H1 (cell line): ENCODE results near the gene IL18RAP. TPM values are rescaled to one million over a fixed set of nuclear protein-coding genes. Genes with fewer than 3 reads are reported as not detected.

Experiments used
- CTCF ChIA-PET: fragments of 300-600 bp; sonication (Branson Sonifier 250); formaldehyde crosslinking; loops from one replicate; lab custom pipeline; 2021; ENCODE audit not compliant: partially characterized antibody; lab: Charles Lee
- POLR2A ChIA-PET: fragments of 300-600 bp; sonication (Branson Sonifier 250); formaldehyde crosslinking; loops from one replicate; lab custom pipeline; 2021; ENCODE audit warnings: inconsistent platforms; ENCODE audit not compliant: partially characterized antibody; lab: Charles Lee
- DNase-seq, 2 experiments: peaks; one replicate each; pipeline versions ENCODE4 v3.0.0 to v3.0.0-alpha.2; 2010 to 2022; ENCODE audit warnings: low spot score in 2 of 2, low read depth in 1 of 2, mixed read lengths in 1 of 2
- FAIRE-seq: peaks from 2 replicates; lab custom pipeline; 2011; peaks lifted over from hg19 to GRCh38; lab: Jason Lieb, UNC
- H2AFZ ChIP-seq: 2 replicates; pipeline ENCODE4 v1.8.1; 2012; ENCODE audit warnings: low read length, inconsistent platforms
- H2AK5ac ChIP-seq: 2 replicates; pipeline ENCODE4 v1.6.1; 2013; ENCODE audit warnings: low read depth, low read length
- H2BK120ac ChIP-seq: replicated peaks from 2 replicates; pipeline ENCODE3; 2013; ENCODE audit warnings: low read depth, low read length, inconsistent platforms
- H2BK12ac ChIP-seq: 2 replicates; pipeline ENCODE4 v1.6.1; 2013; ENCODE audit warnings: low read depth, low read length
- H2BK15ac ChIP-seq: 2 replicates; pipeline ENCODE4 v1.6.1; 2013; ENCODE audit warnings: low read length
- H2BK20ac ChIP-seq: 2 replicates; pipeline ENCODE4 v1.6.1; 2013; ENCODE audit warnings: low read length
- H2BK5ac ChIP-seq: 2 replicates; pipeline ENCODE4 v1.6.1; 2013; ENCODE audit warnings: low read depth, low read length
- H3K14ac ChIP-seq: 2 replicates; pipeline ENCODE4 v1.6.1; 2013; ENCODE audit warnings: inconsistent platforms; ENCODE audit not compliant: insufficient read length
- H3K18ac ChIP-seq: 2 replicates; pipeline ENCODE4 v1.6.1; 2013; ENCODE audit warnings: low read length; ENCODE audit errors: extremely low read depth
- H3K23ac ChIP-seq: 2 replicates; pipeline ENCODE4 v1.6.1; 2013; ENCODE audit warnings: inconsistent platforms; ENCODE audit not compliant: insufficient read length
- H3K23me2 ChIP-seq: 2 replicates; pipeline ENCODE4 v1.6.1; 2013; ENCODE audit warnings: low read depth, low read length
- H3K27ac ChIP-seq: 2 replicates; pipeline ENCODE4 v1.6.1; 2011; ENCODE audit warnings: low read depth, low read length, inconsistent platforms
- H3K27me3 ChIP-seq, 4 experiments: replicated peaks in 1 of 4; 1 replicate in 1 of 4; 2 replicates in 3 of 4; pipeline versions ENCODE4 v1.6.1 to v1.8.1; 2011 to 2013; ENCODE audit warnings: low read length in 3 of 4, mild to moderate bottlenecking in 3 of 4, inconsistent platforms in 2 of 4, mixed read lengths in 2 of 4, moderate library complexity in 1 of 4; ENCODE audit not compliant: control insufficient read depth in 3 of 4, insufficient read depth in 3 of 4; ENCODE audit errors: extremely low read depth in 1 of 4
- H3K36me3 ChIP-seq, 4 experiments: 2 replicates each; pipeline versions ENCODE4 v1.6.1 to v1.8.1; 2011 to 2013; ENCODE audit warnings: mild to moderate bottlenecking in 4 of 4, low read length in 3 of 4, moderate library complexity in 2 of 4, control low read depth in 1 of 4, inconsistent platforms in 1 of 4; ENCODE audit not compliant: insufficient read depth in 4 of 4, control insufficient read depth in 2 of 4
- H3K4ac ChIP-seq: replicated peaks from 2 replicates; pipeline ENCODE3; 2013; ENCODE audit warnings: low read length, low read depth, mixed read lengths, inconsistent platforms; ENCODE audit not compliant: insufficient read length
- H3K4me1 ChIP-seq, 4 experiments: replicated peaks in 1 of 4; 1 replicate in 1 of 4; 2 replicates in 3 of 4; pipeline versions ENCODE4 v1.6.1 to v1.8.1; 2011 to 2013; ENCODE audit warnings: low read length in 3 of 4, inconsistent platforms in 2 of 4, mixed read lengths in 1 of 4; ENCODE audit not compliant: insufficient read depth in 4 of 4, control insufficient read depth in 3 of 4
- H3K4me2 ChIP-seq, 2 experiments: 2 replicates each; pipeline versions ENCODE4 v1.6.1 to v1.8.1; 2011 to 2013; ENCODE audit warnings: low read depth in 2 of 2, low read length in 2 of 2, control low read depth in 1 of 2, inconsistent platforms in 1 of 2, mild to moderate bottlenecking in 1 of 2; ENCODE audit not compliant: insufficient read depth in 1 of 2
- H3K4me3 ChIP-seq, 4 experiments: fragments of 200-600, 300-600 bp in 1 of 4; sonication (generic), shearing (Covaris generic), sonication (Bioruptor Twin) in 1 of 4; 2 replicates each; pipeline versions ENCODE4 v1.5.1 to v1.8.1; 2011 to 2016; ENCODE audit warnings: low read length in 4 of 4, low read depth in 3 of 4, control low read depth in 2 of 4, inconsistent platforms in 2 of 4, mild to moderate bottlenecking in 2 of 4, mixed read lengths in 1 of 4, moderate library complexity in 1 of 4; ENCODE audit not compliant: insufficient read depth in 2 of 4; ENCODE audit errors: extremely low read depth in 1 of 4
- H3K56ac ChIP-seq: replicated peaks from 2 replicates; pipeline ENCODE3; 2013; ENCODE audit warnings: low read depth, mild to moderate bottlenecking, mixed read lengths, low read length, inconsistent platforms; ENCODE audit not compliant: insufficient read length
- H3K79me1 ChIP-seq: 2 replicates; pipeline ENCODE4 v1.6.1; 2013; ENCODE audit warnings: low read depth, low read length, control low read depth
- H3K79me2 ChIP-seq, 2 experiments: 2 replicates each; pipeline versions ENCODE4 v1.6.1 to v1.8.1; 2012 to 2013; ENCODE audit warnings: low read length in 2 of 2, mild to moderate bottlenecking in 2 of 2, inconsistent platforms in 1 of 2; ENCODE audit not compliant: insufficient read depth in 2 of 2, control insufficient read depth in 1 of 2
- H3K9ac ChIP-seq, 4 experiments: replicated peaks in 1 of 4; 1 replicate in 1 of 4; 2 replicates in 3 of 4; pipeline versions ENCODE4 v1.6.1 to v1.8.1; 2011 to 2013; ENCODE audit warnings: low read depth in 3 of 4, low read length in 3 of 4, control low read depth in 2 of 4, mild to moderate bottlenecking in 2 of 4, moderate library complexity in 2 of 4, inconsistent platforms in 1 of 4; ENCODE audit errors: extremely low read depth in 1 of 4
- H3K9me3 ChIP-seq, 2 experiments: 2 replicates each; pipeline versions ENCODE4 v1.6.1 to v1.8.1; 2012 to 2013; ENCODE audit warnings: mild to moderate bottlenecking in 2 of 2, moderate library complexity in 2 of 2, control low read depth in 1 of 2, inconsistent platforms in 1 of 2, low read depth in 1 of 2, low read length in 1 of 2, mixed read lengths in 1 of 2; ENCODE audit not compliant: insufficient read depth in 2 of 2
- H4K20me1 ChIP-seq, 2 experiments: replicated peaks in 1 of 2; 2 replicates each; pipeline versions ENCODE3 to v1.8.1; 2011 to 2013; ENCODE audit warnings: inconsistent platforms in 2 of 2, low read length in 2 of 2, mild to moderate bottlenecking in 1 of 2; ENCODE audit not compliant: insufficient read depth in 2 of 2, control insufficient read depth in 1 of 2
- H4K5ac ChIP-seq: 2 replicates; pipeline ENCODE4 v1.6.1; 2013; ENCODE audit warnings: low read length, low read depth, mixed read lengths, inconsistent platforms; ENCODE audit not compliant: insufficient read length
- H4K8ac ChIP-seq: 2 replicates; pipeline ENCODE4 v1.8.0; 2013; ENCODE audit warnings: mild to moderate bottlenecking, moderate library complexity, low read length, inconsistent platforms; ENCODE audit not compliant: insufficient read depth; ENCODE audit errors: extremely low read depth
- H4K91ac ChIP-seq: replicated peaks from 2 replicates; pipeline ENCODE3; 2013; ENCODE audit warnings: low read length, mixed read lengths, inconsistent platforms; ENCODE audit not compliant: insufficient read length
- BACH1 ChIP-seq: IDR thresholded peaks from 2 replicates; pipeline ENCODE4 v1.6.1; 2012; ENCODE audit warnings: low read length, improper control_type of control experiment
- CEBPB ChIP-seq: IDR thresholded peaks from 2 replicates; pipeline ENCODE4 v1.6.1; 2012; ENCODE audit warnings: low read depth, low read length
- CHD2 ChIP-seq: IDR thresholded peaks from 2 replicates; pipeline ENCODE4 v1.6.1; 2012; ENCODE audit warnings: low read length, improper control_type of control experiment
- EP300 ChIP-seq, 2 experiments: IDR thresholded peaks; 1 replicate in 1 of 2; 2 replicates in 1 of 2; pipeline ENCODE4 v1.6.1; 2011 to 2012; ENCODE audit warnings: low read depth in 2 of 2, low read length in 2 of 2, mild to moderate bottlenecking in 2 of 2, borderline replicate concordance in 1 of 2, inconsistent platforms in 1 of 2, moderate library complexity in 1 of 2
- JUN ChIP-seq: IDR thresholded peaks from 2 replicates; pipeline ENCODE4 v1.6.1; 2011; ENCODE audit warnings: low read depth, mild to moderate bottlenecking, improper control_type of control experiment, low read length
- JUND ChIP-seq: IDR thresholded peaks from 2 replicates; pipeline ENCODE4 v1.6.1; 2011; ENCODE audit warnings: mild to moderate bottlenecking, improper control_type of control experiment, low read length
- KDM1A ChIP-seq: fragments of 200-600, 300-600 bp; sonication (generic); IDR thresholded peaks from 2 replicates; pipeline ENCODE4 v1.7.1; 2016; ENCODE audit warnings: mild to moderate bottlenecking, low read length, borderline replicate concordance
- KDM4A ChIP-seq: IDR thresholded peaks from one replicate; pipeline ENCODE4 v1.7.1; 2012; ENCODE audit warnings: low read depth, mild to moderate bottlenecking, moderate library complexity, low read length, inconsistent platforms; ENCODE audit not compliant: severe bottlenecking
- MAFK ChIP-seq: IDR thresholded peaks from 2 replicates; pipeline ENCODE4 v1.6.1; 2012; ENCODE audit warnings: low read depth, mild to moderate bottlenecking, improper control_type of control experiment, low read length
- NANOG ChIP-seq: IDR thresholded peaks from 2 replicates; pipeline ENCODE4 v1.6.1; 2011; ENCODE audit warnings: low read length, low read depth, mild to moderate bottlenecking, inconsistent platforms; ENCODE audit not compliant: insufficient read depth, poor library complexity, severe bottlenecking
- PHF8 ChIP-seq: fragments of 200-600 bp; sonication (generic); conservative IDR thresholded peaks from 2 replicates; pipeline ENCODE4 v1.7.1; 2012; ENCODE audit warnings: low read depth, mild to moderate bottlenecking, inconsistent platforms, low read length, moderate library complexity
- POLR2A ChIP-seq, 2 experiments: IDR thresholded peaks; 1 replicate in 1 of 2; 2 replicates in 1 of 2; pipeline ENCODE4 v1.6.1; 2011; ENCODE audit warnings: low read depth in 2 of 2, low read length in 2 of 2, mild to moderate bottlenecking in 2 of 2; ENCODE audit errors: control extremely low read depth in 1 of 2
- SIN3A ChIP-seq, 2 experiments: IDR thresholded peaks in 1 of 2; conservative IDR thresholded peaks in 1 of 2; 2 replicates each; pipeline ENCODE4 v1.6.1; 2011 to 2012; ENCODE audit warnings: low read length in 2 of 2, improper control_type of control experiment in 1 of 2, low read depth in 1 of 2, mild to moderate bottlenecking in 1 of 2
- SIX5 ChIP-seq: IDR thresholded peaks from 2 replicates; pipeline ENCODE4 v1.6.1; 2011; ENCODE audit warnings: mild to moderate bottlenecking, low read depth, low read length
- SUZ12 ChIP-seq: fragments of 200-600 bp; sonication (generic); IDR thresholded peaks from 2 replicates; pipeline ENCODE4 v1.6.1; 2012; ENCODE audit warnings: mild to moderate bottlenecking, inconsistent platforms, low read length, moderate library complexity, mixed read lengths
- TEAD4 ChIP-seq: IDR thresholded peaks from 2 replicates; pipeline ENCODE4 v1.6.1; 2012; ENCODE audit warnings: low read depth, low read length, inconsistent platforms, mixed read lengths
- whole genome bisulfite sequencing, 2 experiments: shearing (Covaris generic) in 1 of 2; methylation state at CpG; one replicate each; pipeline versions ENCODE4 v1.1.6 to v1.1.7; 2013 to 2015; ENCODE audit warnings: low lambda C conversion rate in 2 of 2, mixed read lengths in 2 of 2, inconsistent platforms in 1 of 2, low coverage in 1 of 2, missing lambda C conversion rate in 1 of 2; ENCODE audit not compliant: insufficient replicate concordance in 2 of 2, insufficient coverage in 1 of 2, insufficient read length in 1 of 2; ENCODE audit errors: extremely low coverage in 1 of 2, missing lambda C conversion rate in 1 of 2; 5-methylcytosine and 5-hydroxymethylcytosine counted together
- polyA plus RNA-seq, 7 experiments: library from polyadenylated mRNA; depleted of rRNA in 3 of 7; stranded (reverse) in 5 of 7; unstranded in 2 of 7; fragments of >200 nt in 5 of 7; fragments of 200-250 nt in 2 of 7; gene quantifications; 1 replicate in 5 of 7; 2 replicates in 1 of 7; 4 replicates in 1 of 7; pipeline versions ENCODE4 v1.2.1 to v1.2.3, GENCODE V29; 2011 to 2013; ENCODE audit warnings: missing spikeins in 2 of 7, mixed read lengths in 2 of 7
- total RNA-seq: library from RNA; stranded (reverse); fragmentation: NEBNext Ultra II Directional; extraction: Animal tissue kit (Norgen Biotek cat#: 25700); gene quantifications from 2 replicates; pipeline ENCODE4 v1.2.1, GENCODE V29; 2021

The IL18RAP gene
- total and polyA plus RNA-seq, 2 of the 8 experiments (the other 6 are each of a cell fraction or from before 2014, with no cell fraction given): not detected

DNA sequence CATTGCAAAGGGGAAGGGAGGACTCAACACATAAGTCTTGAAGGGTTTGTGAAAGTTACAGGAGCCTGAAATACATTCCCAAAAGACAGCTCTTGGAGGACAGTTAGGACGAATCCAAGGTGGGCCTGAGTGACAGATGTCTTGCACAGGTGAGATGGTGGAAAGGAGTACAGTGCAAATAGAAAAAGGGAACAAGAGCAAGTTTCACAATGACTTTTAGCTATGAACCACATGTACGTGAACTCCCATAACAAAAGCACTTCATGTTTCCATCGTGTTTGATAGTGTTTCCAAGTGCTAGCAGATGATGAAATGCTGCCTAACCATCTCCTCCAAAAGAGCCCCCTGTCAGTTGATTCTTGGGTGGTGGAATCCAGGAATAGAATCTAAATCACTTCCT is 1.8 kb downstream of the IL18RAP start:
- no peak overlapping the region for H2BK120ac ChIP-seq
- CTCF ChIA-PET: interaction anchor here (0.8 to 1.7 kb wide), 3 partner anchors 10 to 123 kb away, joined by 4 read pairs; partner anchors contain the start of gene SLC9A4
- H2BK20ac ChIP-seq: no peak overlapping the region
- H4K91ac ChIP-seq: no peak overlapping the region
- no peak overlapping the region for H3K4me2 ChIP-seq
- H3K4me1 ChIP-seq: no peaks in the 10 kb centered on the region
- no peak overlapping the region for H2AK5ac ChIP-seq
- H4K8ac ChIP-seq: no peak overlapping the region
- H2BK15ac ChIP-seq: no peak overlapping the region
- no peak overlapping the region for H3K4ac ChIP-seq
- no peaks in the 10 kb centered on the region for H3K79me1 ChIP-seq
- no peaks in the 10 kb centered on the region for H3K9me3 ChIP-seq
- no peak overlapping the region for H2BK12ac ChIP-seq
- no peak overlapping the region for H4K5ac ChIP-seq
- DNase-seq: no peak
- FAIRE-seq: no peak
- no peak overlapping the region for H3K23ac ChIP-seq
- no peak overlapping the region for H3K9ac ChIP-seq
- H3K23me2 ChIP-seq: no peaks in the 10 kb centered on the region
- H3K27me3 ChIP-seq: no peaks in the 10 kb centered on the region
- 74% methylated on average over 3 of the region's 3 CpGs; no CpG with 5 or more reads in 1 of the 2 experiments for WGBS, 2 experiments
- no peaks in the 10 kb centered on the region for H3K36me3 ChIP-seq
- H3K79me2 ChIP-seq: no peaks in the 10 kb centered on the region
- H2BK5ac ChIP-seq: no peak overlapping the region
- H4K20me1 ChIP-seq: no peaks in the 10 kb centered on the region
- no peak overlapping the region for H3K14ac ChIP-seq
- no peak overlapping the region for H3K56ac ChIP-seq
- POLR2A ChIA-PET: no interaction called here
- no peak overlapping the region for H3K4me3 ChIP-seq
- no peak overlapping the region for H2AFZ ChIP-seq
- H3K27ac ChIP-seq: no peak overlapping the region
- no peak overlapping the region for H3K18ac ChIP-seq
- no peak for TF ChIP-seq KDM1A
- no peak for TF ChIP-seq KDM4A
- no peak for TF ChIP-seq PHF8
- no peak for TF ChIP-seq TEAD4
- no peak for TF ChIP-seq SIX5
- no peak for TF ChIP-seq JUN
- TF ChIP-seq BACH1: no peak
- TF ChIP-seq NANOG: no peak
- no peak for TF ChIP-seq MAFK
- no peak for TF ChIP-seq SIN3A (conservative IDR thresholded peaks at IDR 0.05 in 1 of 2, IDR thresholded peaks at IDR 0.05 in 1 of 2; ENCODE audit: low read depth in 1 of 2, low read length in 2 of 2)
- no peak for TF ChIP-seq EP300 (IDR thresholded peaks at IDR 0.05; ENCODE audit: borderline replicate concordance in 1 of 2, low read depth in 2 of 2, low read length in 2 of 2)
- no peak for TF ChIP-seq JUND
- TF ChIP-seq CEBPB: no peak
- no peak for TF ChIP-seq SUZ12
- no peak for TF ChIP-seq POLR2A (IDR thresholded peaks at IDR 0.05; ENCODE audit: control extremely low read depth in 1 of 2, low read depth in 2 of 2, low read length in 2 of 2)
- TF ChIP-seq CHD2: no peak
